Stromal cell of bone marrow (primary cell): ENCODE data around the gene DDX3Y.

Experiments used
- DNase-seq: peaks from one replicate; pipeline ENCODE4 v3.0.0-alpha.2; 2012; ENCODE audit warnings: low read depth

The DDX3Y gene

GRCh38 chrY:12904618-12905516 lies at the start of gene DDX3Y:
TSS of gene DDX3Y (plus strand) at chrY:12904868. CDS start at chrY:12904937, 69 bp downstream.
- peak; percentile 66 for DNase-seq

GRCh38 chrY:12855791-12856275 lies 48.8 kb upstream of the DDX3Y start:
- DNase-seq, result no peak

- DNase-seq, result no peak
These were observed 36.7 kb upstream of the DDX3Y start for GRCh38 chrY:12867960-12868359.

GRCh38 chrY:12896973-12897372 lies 7.7 kb upstream of the DDX3Y start:
- DNase-seq, result no peak

GRCh38 chrY:12898604-12899003 lies 6.1 kb upstream of the DDX3Y start:
- no peak for DNase-seq

GRCh38 chrY:12905517-12905872 lies 827 bp downstream of the DDX3Y start:
- DNase-seq, result no peak

- DNase-seq, result no peak
These were observed 1.2 kb downstream of the DDX3Y start for GRCh38 chrY:12905895-12906294.

- DNase-seq, result no peak
These were observed 8.9 kb downstream of the DDX3Y start for GRCh38 chrY:12913541-12913940.

- DNase-seq, result peak; percentile 23
These were observed 23.4 kb downstream of the DDX3Y start for GRCh38 chrY:12928043-12928442.

GRCh38 chrY:12941725-12942687 lies 37.3 kb downstream of the DDX3Y start:
- no peak for DNase-seq
